ENCODE results near the gene GNAI1. TPM values are rescaled to one million over a fixed set of nuclear protein-coding genes. Genes with fewer than 3 reads are reported as not detected.

The GNAI1 gene
- total RNA-seq, 1 donor from 2014 or later = 25.6 TPM

- no peaks in the 10 kb centered on the region for H3K4me1 ChIP-seq (ENCODE audit: control insufficient read depth in 3 of 3, insufficient read depth in 3 of 3, low read length in 3 of 3)
- no peak overlapping the region for H3K4me3 ChIP-seq (ENCODE audit: low read length in 3 of 3)
- no peaks in the 10 kb centered on the region for H3K36me3 ChIP-seq (ENCODE audit: control insufficient read depth in 3 of 3, insufficient read depth in 3 of 3, low read length in 3 of 3)
- no peaks in the 10 kb centered on the region for H3K27me3 ChIP-seq (ENCODE audit: control insufficient read depth in 3 of 3, insufficient read depth in 3 of 3, low read length in 3 of 3)
- H3K9me3 ChIP-seq (ENCODE audit: control insufficient read depth in 3 of 3, low read length in 3 of 3) = no peaks in the 10 kb centered on the region
- no peak overlapping the region for H3K9ac ChIP-seq (ENCODE audit: low read depth in 1 of 3, low read length in 3 of 3)
- H3K27ac ChIP-seq (ENCODE audit: low read depth, low read length) = no peak overlapping the region
These were observed 48.7 kb downstream of the GNAI1 start for GRCh38 chr7:80183351-80183750.

GRCh38 chr7:80183900-80184685 lies 49.5 kb downstream of the GNAI1 start:
- Histone ChIP-seq H3K9me3 (ENCODE audit: control insufficient read depth in 3 of 3, low read length in 3 of 3) (no peaks in the 10 kb centered on the region), H3K4me3 (ENCODE audit: low read length in 3 of 3) (no peak overlapping the region), H3K36me3 (ENCODE audit: control insufficient read depth in 3 of 3, insufficient read depth in 3 of 3, low read length in 3 of 3) (no peaks in the 10 kb centered on the region), H3K27me3 (ENCODE audit: control insufficient read depth in 3 of 3, insufficient read depth in 3 of 3, low read length in 3 of 3) (no peaks in the 10 kb centered on the region), H3K27ac (ENCODE audit: low read depth, low read length) (no peak overlapping the region), H3K9ac (ENCODE audit: low read depth in 1 of 3, low read length in 3 of 3) (no peak overlapping the region), H3K4me1 (ENCODE audit: control insufficient read depth in 3 of 3, insufficient read depth in 3 of 3, low read length in 3 of 3) (no peaks in the 10 kb centered on the region)

DNA sequence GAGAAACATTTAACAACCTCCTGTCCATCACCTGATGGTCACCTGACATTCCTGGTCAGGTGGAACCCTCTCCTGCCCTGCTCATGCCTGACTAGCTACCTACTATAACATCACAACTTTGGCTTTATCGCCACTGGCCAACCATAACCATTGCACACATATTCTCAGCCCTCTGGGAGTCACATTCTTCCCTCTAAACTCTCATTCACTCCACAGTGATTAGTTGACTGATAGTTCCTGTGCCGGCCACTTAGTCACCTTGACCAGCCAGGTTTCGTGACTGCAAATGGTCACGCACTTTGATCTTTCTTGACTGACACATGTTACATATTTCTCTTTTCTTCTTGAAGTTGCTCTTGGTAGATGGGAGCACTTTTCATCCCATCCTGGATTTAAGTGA lies 50.1 kb downstream of the GNAI1 start:
- Histone ChIP-seq H3K4me1 (ENCODE audit: control insufficient read depth in 3 of 3, insufficient read depth in 3 of 3, low read length in 3 of 3) (no peaks in the 10 kb centered on the region), H3K36me3 (ENCODE audit: control insufficient read depth in 3 of 3, insufficient read depth in 3 of 3, low read length in 3 of 3) (no peaks in the 10 kb centered on the region), H3K4me3 (ENCODE audit: low read length in 3 of 3) (no peak overlapping the region), H3K27ac (ENCODE audit: low read depth, low read length) (no peak overlapping the region), H3K9me3 (ENCODE audit: control insufficient read depth in 3 of 3, low read length in 3 of 3) (no peaks in the 10 kb centered on the region), H3K9ac (ENCODE audit: low read depth in 1 of 3, low read length in 3 of 3) (no peak overlapping the region), H3K27me3 (ENCODE audit: control insufficient read depth in 3 of 3, insufficient read depth in 3 of 3, low read length in 3 of 3) (no peaks in the 10 kb centered on the region)

DNA sequence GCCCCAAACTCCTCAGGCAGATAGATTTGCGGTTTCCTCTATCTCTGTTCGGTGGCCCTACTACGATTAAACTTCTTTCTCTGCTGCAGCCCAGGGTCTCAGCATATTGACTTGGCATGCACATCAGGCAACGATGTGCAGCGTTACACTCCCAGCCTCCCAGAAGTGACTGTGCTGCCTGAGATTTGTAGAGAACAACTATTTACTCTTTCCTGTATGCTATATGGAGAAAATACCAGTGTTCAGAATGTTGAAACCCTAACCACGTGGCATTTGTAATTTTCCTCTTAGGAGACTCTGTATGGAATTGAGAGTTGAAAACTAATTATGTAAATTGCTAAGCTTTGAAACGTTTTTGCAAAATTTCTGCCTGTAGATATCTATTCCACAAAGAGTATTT lies 50.9 kb downstream of the GNAI1 start:
- Histone ChIP-seq H3K27ac (ENCODE audit: low read depth, low read length) (no peak overlapping the region), H3K4me3 (ENCODE audit: low read length in 3 of 3) (no peak overlapping the region), H3K9me3 (ENCODE audit: control insufficient read depth in 3 of 3, low read length in 3 of 3) (no peaks in the 10 kb centered on the region), H3K27me3 (ENCODE audit: control insufficient read depth in 3 of 3, insufficient read depth in 3 of 3, low read length in 3 of 3) (no peaks in the 10 kb centered on the region), H3K9ac (ENCODE audit: low read depth in 1 of 3, low read length in 3 of 3) (no peak overlapping the region), H3K36me3 (ENCODE audit: control insufficient read depth in 3 of 3, insufficient read depth in 3 of 3, low read length in 3 of 3) (no peaks in the 10 kb centered on the region), H3K4me1 (ENCODE audit: control insufficient read depth in 3 of 3, insufficient read depth in 3 of 3, low read length in 3 of 3) (no peaks in the 10 kb centered on the region)

DNA sequence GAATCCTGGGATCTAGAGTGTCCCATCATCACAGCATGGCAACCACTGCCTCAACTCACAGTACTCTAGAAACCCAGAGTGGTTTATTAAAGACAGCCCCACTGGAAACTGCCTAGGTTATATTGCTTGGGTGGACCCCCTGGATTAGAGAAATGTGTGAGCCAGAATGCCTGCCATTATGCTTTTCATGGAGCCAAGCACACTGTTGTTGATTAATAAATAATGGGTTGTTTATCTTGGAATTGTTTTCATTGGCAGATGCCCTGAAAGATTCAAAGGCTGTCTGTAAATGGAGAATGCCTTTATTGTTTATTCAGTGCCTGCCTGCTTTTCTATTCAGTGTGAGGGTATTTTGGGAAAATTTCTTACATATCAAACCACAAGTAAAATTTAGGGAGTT lies 52.1 kb downstream of the GNAI1 start:
- H3K4me1 ChIP-seq (ENCODE audit: control insufficient read depth in 3 of 3, insufficient read depth in 3 of 3, low read length in 3 of 3) = no peaks in the 10 kb centered on the region
- no peaks in the 10 kb centered on the region for H3K27me3 ChIP-seq (ENCODE audit: control insufficient read depth in 3 of 3, insufficient read depth in 3 of 3, low read length in 3 of 3)
- no peak overlapping the region for H3K9ac ChIP-seq (ENCODE audit: low read depth in 1 of 3, low read length in 3 of 3)
- H3K4me3 ChIP-seq (ENCODE audit: low read length in 3 of 3) = no peak overlapping the region
- no peak overlapping the region for H3K27ac ChIP-seq (ENCODE audit: low read depth, low read length)
- no peaks in the 10 kb centered on the region for H3K9me3 ChIP-seq (ENCODE audit: control insufficient read depth in 3 of 3, low read length in 3 of 3)
- H3K36me3 ChIP-seq (ENCODE audit: control insufficient read depth in 3 of 3, insufficient read depth in 3 of 3, low read length in 3 of 3) = no peaks in the 10 kb centered on the region

GRCh38 chr7:80187279-80187678 lies 52.6 kb downstream of the GNAI1 start:
- Histone ChIP-seq H3K27me3 (ENCODE audit: control insufficient read depth in 3 of 3, insufficient read depth in 3 of 3, low read length in 3 of 3) (no peaks in the 10 kb centered on the region), H3K4me1 (ENCODE audit: control insufficient read depth in 3 of 3, insufficient read depth in 3 of 3, low read length in 3 of 3) (no peaks in the 10 kb centered on the region), H3K9me3 (ENCODE audit: control insufficient read depth in 3 of 3, low read length in 3 of 3) (no peaks in the 10 kb centered on the region), H3K27ac (ENCODE audit: low read depth, low read length) (no peak overlapping the region), H3K9ac (ENCODE audit: low read depth in 1 of 3, low read length in 3 of 3) (no peak overlapping the region), H3K36me3 (ENCODE audit: control insufficient read depth in 3 of 3, insufficient read depth in 3 of 3, low read length in 3 of 3) (no peaks in the 10 kb centered on the region), H3K4me3 (ENCODE audit: low read length in 3 of 3) (no peak overlapping the region)

- Histone ChIP-seq H3K4me1 (ENCODE audit: control insufficient read depth in 3 of 3, insufficient read depth in 3 of 3, low read length in 3 of 3) (no peaks in the 10 kb centered on the region), H3K36me3 (ENCODE audit: control insufficient read depth in 3 of 3, insufficient read depth in 3 of 3, low read length in 3 of 3) (no peaks in the 10 kb centered on the region), H3K9me3 (ENCODE audit: control insufficient read depth in 3 of 3, low read length in 3 of 3) (no peaks in the 10 kb centered on the region), H3K27me3 (ENCODE audit: control insufficient read depth in 3 of 3, insufficient read depth in 3 of 3, low read length in 3 of 3) (no peaks in the 10 kb centered on the region), H3K9ac (ENCODE audit: low read depth in 1 of 3, low read length in 3 of 3) (no peak overlapping the region), H3K27ac (ENCODE audit: low read depth, low read length) (no peak overlapping the region), H3K4me3 (ENCODE audit: low read length in 3 of 3) (no peak overlapping the region)
These were observed 53.1 kb downstream of the GNAI1 start for GRCh38 chr7:80187727-80188126.

GRCh38 chr7:80189638-80190037 lies 55.0 kb downstream of the GNAI1 start:
- Histone ChIP-seq H3K4me3 (ENCODE audit: low read length in 3 of 3) (no peak overlapping the region), H3K9ac (ENCODE audit: low read depth in 1 of 3, low read length in 3 of 3) (no peak overlapping the region), H3K27ac (ENCODE audit: low read depth, low read length) (no peak overlapping the region), H3K4me1 (ENCODE audit: control insufficient read depth in 3 of 3, insufficient read depth in 3 of 3, low read length in 3 of 3) (no peaks in the 10 kb centered on the region), H3K36me3 (ENCODE audit: control insufficient read depth in 3 of 3, insufficient read depth in 3 of 3, low read length in 3 of 3) (no peaks in the 10 kb centered on the region), H3K9me3 (ENCODE audit: control insufficient read depth in 3 of 3, low read length in 3 of 3) (no peaks in the 10 kb centered on the region), H3K27me3 (ENCODE audit: control insufficient read depth in 3 of 3, insufficient read depth in 3 of 3, low read length in 3 of 3) (no peaks in the 10 kb centered on the region)

- Histone ChIP-seq H3K4me1 (ENCODE audit: control insufficient read depth in 3 of 3, insufficient read depth in 3 of 3, low read length in 3 of 3) (no peaks in the 10 kb centered on the region), H3K9ac (ENCODE audit: low read depth in 1 of 3, low read length in 3 of 3) (no peak overlapping the region), H3K9me3 (ENCODE audit: control insufficient read depth in 3 of 3, low read length in 3 of 3) (no peaks in the 10 kb centered on the region), H3K4me3 (ENCODE audit: low read length in 3 of 3) (no peak overlapping the region), H3K36me3 (ENCODE audit: control insufficient read depth in 3 of 3, insufficient read depth in 3 of 3, low read length in 3 of 3) (peaks cover 0 to 4% (median 0%) of the 10 kb centered on the region in 3 donors), H3K27ac (ENCODE audit: low read depth, low read length) (no peak overlapping the region), H3K27me3 (ENCODE audit: control insufficient read depth in 3 of 3, insufficient read depth in 3 of 3, low read length in 3 of 3) (no peaks in the 10 kb centered on the region)
These were observed 63.0 kb downstream of the GNAI1 start for GRCh38 chr7:80197627-80198026.

DNA sequence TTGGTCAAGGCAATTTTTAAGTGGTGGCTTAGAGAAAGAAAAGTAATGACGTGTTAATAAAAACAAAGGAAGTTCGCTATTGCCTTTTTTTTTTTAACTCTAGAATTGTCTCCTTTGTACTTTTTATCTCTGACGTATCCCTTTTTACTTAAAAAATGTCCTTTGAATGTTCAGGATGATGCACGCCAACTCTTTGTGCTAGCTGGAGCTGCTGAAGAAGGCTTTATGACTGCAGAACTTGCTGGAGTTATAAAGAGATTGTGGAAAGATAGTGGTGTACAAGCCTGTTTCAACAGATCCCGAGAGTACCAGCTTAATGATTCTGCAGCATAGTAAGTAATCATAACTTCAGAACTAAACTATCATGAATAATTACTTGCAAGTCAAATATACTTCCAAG lies 64.4 kb downstream of the GNAI1 start:
- Histone ChIP-seq H3K27ac (ENCODE audit: low read depth, low read length) (no peak overlapping the region), H3K4me1 (ENCODE audit: control insufficient read depth in 3 of 3, insufficient read depth in 3 of 3, low read length in 3 of 3) (no peaks in the 10 kb centered on the region), H3K36me3 (ENCODE audit: control insufficient read depth in 3 of 3, insufficient read depth in 3 of 3, low read length in 3 of 3) (peaks cover 0 to 4% (median 0%) of the 10 kb centered on the region in 3 donors), H3K9ac (ENCODE audit: low read depth in 1 of 3, low read length in 3 of 3) (no peak overlapping the region), H3K27me3 (ENCODE audit: control insufficient read depth in 3 of 3, insufficient read depth in 3 of 3, low read length in 3 of 3) (no peaks in the 10 kb centered on the region), H3K4me3 (ENCODE audit: low read length in 3 of 3) (no peak overlapping the region), H3K9me3 (ENCODE audit: control insufficient read depth in 3 of 3, low read length in 3 of 3) (no peaks in the 10 kb centered on the region)
